ENCODE data around the gene FLG. TPM values are rescaled to one million over a fixed set of nuclear protein-coding genes. Genes with fewer than 3 reads are reported as not detected.
"Not testable (repeated sequence)": the region's sequence is repeated elsewhere in the genome, so short reads cannot be mapped to it uniquely, and the experiment has no call there.

Gene FLG
- total RNA-seq, 1 experiment from 2014 or later: not detected

DNA sequence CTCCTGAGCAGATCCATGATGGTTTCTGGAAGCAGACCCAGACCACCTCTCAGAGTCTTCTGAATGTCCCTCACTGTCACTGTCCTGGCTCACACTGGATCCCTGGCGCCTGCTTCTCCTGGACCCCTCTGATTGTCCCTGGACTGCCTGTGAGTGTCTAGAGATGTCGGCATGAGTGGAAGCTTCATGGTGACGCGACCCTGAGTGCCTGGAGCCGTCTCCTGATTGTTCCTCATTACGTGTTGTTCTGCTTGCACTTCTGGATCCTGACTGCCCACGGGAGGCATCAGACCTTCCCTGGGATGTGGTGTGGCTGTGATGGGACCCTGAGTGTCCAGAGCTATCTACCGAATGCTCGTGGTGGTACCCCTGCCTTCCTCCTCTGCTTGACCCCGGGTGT, 18.9 kb downstream of the FLG start:
- in situ Hi-C loops (cut with HindIII; ENCODE audit: low sequenced_read_pairs): not testable (repeated sequence)

GRCh38 chr1:152304773-152305172, 20.3 kb downstream of the FLG start:
- in situ Hi-C loops (cut with HindIII; ENCODE audit: low sequenced_read_pairs); DNase-seq (ENCODE audit: low spot score): not testable (repeated sequence)

More for the DNA sequence above, 18.9 kb downstream of the FLG start:
- not testable (repeated sequence) for DNase-seq (ENCODE audit: low spot score)

GRCh38 chr1:152303139-152303872, 21.7 kb downstream of the FLG start:
- in situ Hi-C loops (cut with HindIII; ENCODE audit: low sequenced_read_pairs); DNase-seq (ENCODE audit: low spot score): not testable (repeated sequence)

- in situ Hi-C loops (cut with HindIII; ENCODE audit: low sequenced_read_pairs); DNase-seq (ENCODE audit: low spot score): not testable (repeated sequence)
These were observed 68.6 kb downstream of the FLG start for GRCh38 chr1:152256394-152256793.

Other genes starting within 250 kb of the FLG start
- not detected in 2 replicates for gene TCHHL1, start 236.2 kb downstream of the FLG start, total RNA-seq (2014; rRNA removed; shearing (Covaris generic))
- not detected in 2 replicates for gene TCHH, start 209.8 kb downstream of the FLG start, total RNA-seq (2014; rRNA removed; shearing (Covaris generic))
- gene RPTN, start 166.0 kb downstream of the FLG start, total RNA-seq (2014; rRNA removed; shearing (Covaris generic)): not detected in 2 replicates
- gene HRNR, start 101.0 kb downstream of the FLG start, total RNA-seq (2014; rRNA removed; shearing (Covaris generic)): not detected in 2 replicates
- not detected in 2 replicates for gene FLG2, start 34.8 kb upstream of the FLG start, total RNA-seq (2014; rRNA removed; shearing (Covaris generic))
- gene CRNN, start 89.0 kb upstream of the FLG start, total RNA-seq (2014; rRNA removed; shearing (Covaris generic)): not detected in 2 replicates
- gene LCE5A, start 185.6 kb upstream of the FLG start, total RNA-seq (2014; rRNA removed; shearing (Covaris generic)): not detected in 2 replicates
- not detected in 2 replicates for gene CRCT1, start 189.2 kb upstream of the FLG start, total RNA-seq (2014; rRNA removed; shearing (Covaris generic))
- not detected in 2 replicates for gene LCE3E, start 241.5 kb upstream of the FLG start, total RNA-seq (2014; rRNA removed; shearing (Covaris generic))

Data from G401 (cell line).